IMR-90 (cell line): ENCODE measurements around the gene PRKAG2.

Experiments
- CTCF ChIP-seq: conservative IDR thresholded peaks from 2 replicates; pipeline ENCODE4 v1.5.1; 2012; ENCODE audit warnings: mild to moderate bottlenecking, low read depth, low read length, improper control_type of control experiment
- MAFK ChIP-seq: IDR thresholded peaks from 2 replicates; pipeline ENCODE4 v1.6.1; 2012; ENCODE audit warnings: low read depth, low read length, improper control_type of control experiment
- POLR2A ChIP-seq: IDR thresholded peaks from 2 replicates; pipeline ENCODE4 v1.6.1; 2012; ENCODE audit warnings: mild to moderate bottlenecking, low read depth, low read length
- RAD21 ChIP-seq: IDR thresholded peaks from 2 replicates; pipeline ENCODE4 v1.6.1; 2012; ENCODE audit warnings: low read length, improper control_type of control experiment
- TF ChIP-seq, protein P1 (sequence below): fragments of 150-350 bp; IDR thresholded peaks from 2 replicates; pipeline ENCODE4 v1.6.1; 2016; ENCODE audit warnings: low read depth, mild to moderate bottlenecking, low read length, moderate library complexity, borderline replicate concordance

GRCh38 chr7:151823566-151824372, 53.1 kb downstream of the PRKAG2 start:
- TF ChIP-seq CTCF (no peak), RAD21 (no peak), POLR2A (no peak), MAFK (no peak)
- TF ChIP-seq, protein P1, sequence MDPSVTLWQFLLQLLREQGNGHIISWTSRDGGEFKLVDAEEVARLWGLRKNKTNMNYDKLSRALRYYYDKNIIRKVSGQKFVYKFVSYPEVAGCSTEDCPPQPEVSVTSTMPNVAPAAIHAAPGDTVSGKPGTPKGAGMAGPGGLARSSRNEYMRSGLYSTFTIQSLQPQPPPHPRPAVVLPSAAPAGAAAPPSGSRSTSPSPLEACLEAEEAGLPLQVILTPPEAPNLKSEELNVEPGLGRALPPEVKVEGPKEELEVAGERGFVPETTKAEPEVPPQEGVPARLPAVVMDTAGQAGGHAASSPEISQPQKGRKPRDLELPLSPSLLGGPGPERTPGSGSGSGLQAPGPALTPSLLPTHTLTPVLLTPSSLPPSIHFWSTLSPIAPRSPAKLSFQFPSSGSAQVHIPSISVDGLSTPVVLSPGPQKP = no peak
